Chondrocyte (in vitro differentiated cells): ENCODE data around the gene WDR7. TPM values are rescaled to one million over a fixed set of nuclear protein-coding genes. Genes with fewer than 3 reads are reported as not detected.

Experiments used
- DNase-seq: peaks from one replicate; pipeline ENCODE4 v3.0.0; 2021; ENCODE audit warnings: mixed read lengths, low spot score
- H3K27ac Mint-ChIP-seq: one replicate; pipeline ENCODE4 v1.8.0; 2021; ENCODE audit warnings: mild to moderate bottlenecking, moderate library complexity, mixed read lengths; ENCODE audit not compliant: unreplicated experiment
- H3K27me3 Mint-ChIP-seq: 2 replicates; pipeline ENCODE4 v1.8.0; 2021; ENCODE audit warnings: low read depth, mixed read lengths
- H3K36me3 Mint-ChIP-seq: 2 replicates; pipeline ENCODE4 v1.8.0; 2021; ENCODE audit warnings: low read depth, mixed read lengths
- H3K4me1 Mint-ChIP-seq: 2 replicates; pipeline ENCODE4 v1.8.0; 2021; ENCODE audit warnings: low read depth, mild to moderate bottlenecking, mixed read lengths
- H3K4me3 Mint-ChIP-seq: one replicate; pipeline ENCODE4 v1.8.0; 2021; ENCODE audit warnings: mild to moderate bottlenecking, moderate library complexity, mixed read lengths; ENCODE audit not compliant: unreplicated experiment
- H3K9me3 Mint-ChIP-seq: 2 replicates; pipeline ENCODE4 v1.8.0; 2021; ENCODE audit warnings: low read depth, mixed read lengths
- CTCF ChIP-seq: fragments of 200-600 bp; sonication (generic); IDR thresholded peaks from 2 replicates; pipeline ENCODE4 v1.5.0; 2021; ENCODE audit warnings: antibody characterized with exemption, mild to moderate bottlenecking, moderate library complexity
- total RNA-seq: library from RNA; stranded (reverse); gene quantifications from 3 replicates; pipeline ENCODE4 v1.2.1, GENCODE V29; 2021

Gene WDR7
- total RNA-seq, 1 donor from 2014 or later: 14.9 TPM

DNA sequence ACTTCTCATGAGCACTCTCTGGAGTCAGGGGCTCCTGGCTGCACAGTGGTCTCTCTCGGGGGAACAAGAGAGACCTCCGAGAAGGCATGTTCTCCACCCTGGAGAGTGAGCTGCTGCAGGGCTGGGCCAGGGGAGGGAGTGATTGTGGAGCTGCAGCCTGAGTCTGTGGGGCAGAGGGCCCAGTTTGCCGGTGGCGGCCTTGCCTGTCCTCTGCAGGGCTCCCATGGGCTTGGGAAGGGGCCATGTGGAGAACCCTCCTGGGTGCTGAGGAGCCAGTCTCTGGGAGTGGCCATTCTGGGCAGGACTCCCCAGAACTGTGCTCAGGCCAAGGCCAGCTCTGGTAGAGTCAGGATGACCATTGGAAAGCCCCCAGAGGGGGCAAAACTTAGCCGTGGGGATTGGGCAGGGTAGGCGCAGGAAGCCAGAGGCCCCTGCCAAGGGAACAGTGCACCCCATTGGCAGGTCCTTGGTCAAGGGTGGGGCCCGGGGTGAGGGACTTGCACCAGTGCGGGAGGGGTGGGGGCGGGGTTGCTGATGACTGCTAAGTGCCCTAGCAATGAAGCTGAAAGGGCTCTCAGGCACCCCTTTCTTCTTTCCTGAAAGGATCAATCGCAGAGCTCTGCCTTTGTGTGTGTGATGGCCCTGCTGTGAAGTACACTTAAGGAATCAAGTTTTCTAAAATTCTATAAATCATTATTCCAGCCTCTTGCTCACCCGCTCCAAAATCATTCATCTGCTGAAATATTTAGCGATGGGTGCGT, 426.0 kb downstream of the WDR7 start:
- no peak for TF ChIP-seq CTCF
- Mint-ChIP-seq H3K9me3 (peaks cover 3% of the 10 kb centered on the region), H3K4me1 (no peaks in the 10 kb centered on the region), H3K36me3 (peaks cover 1% of the 10 kb centered on the region), H3K27me3 (peaks cover 28% of the 10 kb centered on the region), H3K27ac (no peak overlapping the region), H3K4me3 (no peak overlapping the region)
- DNase-seq: no peak

DNA sequence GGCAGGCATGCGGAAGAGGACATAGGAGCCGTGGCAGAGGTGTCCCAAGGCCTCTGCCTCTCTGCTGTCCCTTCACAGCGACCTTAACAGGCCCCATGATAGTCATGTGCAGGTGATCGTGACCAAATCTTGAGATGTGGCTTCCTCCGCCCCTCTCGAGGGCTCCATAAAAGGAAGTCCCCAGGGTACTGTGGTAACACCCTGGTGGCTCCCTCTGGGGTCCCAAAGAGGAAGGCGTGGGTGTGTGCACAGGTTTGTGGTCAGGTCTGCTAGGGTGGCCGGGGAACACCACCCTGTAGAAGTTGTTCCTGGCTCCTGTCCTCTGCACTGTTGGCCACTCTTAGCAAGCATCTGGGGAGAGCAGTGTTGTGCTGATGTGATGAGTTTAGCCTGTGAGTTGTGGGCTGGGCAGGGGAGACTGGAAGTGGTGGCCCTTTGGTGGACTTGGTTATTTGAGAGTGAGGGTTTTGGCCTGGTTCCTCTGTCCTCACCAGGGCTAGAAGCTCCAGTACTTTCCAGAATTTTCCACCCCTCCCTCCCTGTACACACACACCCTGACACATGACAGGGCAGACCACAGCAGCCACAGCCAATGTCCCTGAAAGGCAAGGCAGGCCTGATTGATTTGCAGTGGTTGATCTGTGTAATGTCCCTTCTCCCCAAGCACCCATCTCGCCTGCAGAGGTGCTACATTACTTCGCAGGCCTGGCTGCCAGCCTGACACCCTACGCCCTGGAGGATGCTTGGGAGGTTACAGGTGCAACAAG, 426.8 kb downstream of the WDR7 start:
- Mint-ChIP-seq H3K4me3 (no peak overlapping the region), H3K27ac (no peak overlapping the region), H3K27me3 (peaks cover 32% of the 10 kb centered on the region), H3K4me1 (no peaks in the 10 kb centered on the region), H3K36me3 (peaks cover 1% of the 10 kb centered on the region), H3K9me3 (peaks cover 9% of the 10 kb centered on the region)
- TF ChIP-seq CTCF: no peak
- no peak for DNase-seq

DNA sequence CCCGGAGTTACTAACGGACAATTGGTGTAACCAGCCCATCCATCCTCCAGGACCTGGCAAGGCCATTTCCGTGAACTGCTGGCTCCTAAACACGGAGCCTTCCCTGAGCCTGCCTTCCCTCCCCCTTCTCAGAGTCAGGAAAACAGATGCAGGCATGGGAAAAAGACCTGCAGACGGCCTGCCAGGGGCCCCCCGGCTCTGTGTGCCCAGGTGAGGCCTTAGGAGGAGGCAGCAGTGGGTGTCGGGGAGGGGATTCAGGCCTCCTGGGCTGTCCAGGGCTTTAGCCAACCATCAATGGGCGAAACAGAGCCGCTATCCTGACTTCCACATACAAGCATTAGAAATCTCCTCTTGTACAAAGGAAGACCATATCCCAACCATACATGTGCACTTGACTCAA, 427.5 kb downstream of the WDR7 start:
- H3K36me3 Mint-ChIP-seq: peaks cover 1% of the 10 kb centered on the region
- H3K27ac Mint-ChIP-seq: no peak overlapping the region

GRCh38 chr18:57080479-57080878, 429.3 kb downstream of the WDR7 start:
- H3K27me3 Mint-ChIP-seq: peaks cover 29% of the 10 kb centered on the region
- no peaks in the 10 kb centered on the region for H3K4me1 Mint-ChIP-seq
- H3K27ac Mint-ChIP-seq: no peak overlapping the region
- H3K4me3 Mint-ChIP-seq: no peak overlapping the region
- H3K9me3 Mint-ChIP-seq: peaks cover 16% of the 10 kb centered on the region
- DNase-seq: no peak
- no peak for TF ChIP-seq CTCF
- peaks cover 1% of the 10 kb centered on the region for H3K36me3 Mint-ChIP-seq

More for the DNA sequence above, 427.5 kb downstream of the WDR7 start:
- Mint-ChIP-seq H3K9me3 (peaks cover 11% of the 10 kb centered on the region), H3K27me3 (peaks cover 34% of the 10 kb centered on the region), H3K4me3 (no peak overlapping the region), H3K4me1 (no peaks in the 10 kb centered on the region)
- no peak for DNase-seq
- no peak for TF ChIP-seq CTCF

- peaks cover 18% of the 10 kb centered on the region for H3K27me3 Mint-ChIP-seq
- H3K27ac Mint-ChIP-seq: no peak overlapping the region
- DNase-seq: no peak
- H3K4me3 Mint-ChIP-seq: no peak overlapping the region
- H3K9me3 Mint-ChIP-seq: peaks cover 16% of the 10 kb centered on the region
- no peak for TF ChIP-seq CTCF
- peaks cover 1% of the 10 kb centered on the region for H3K36me3 Mint-ChIP-seq
- H3K4me1 Mint-ChIP-seq: no peaks in the 10 kb centered on the region
Measured at GRCh38 chr18:57081899-57082298, 430.7 kb downstream of the WDR7 start.
